ENCODE results near the gene PAX6. TPM values are rescaled to one million over a fixed set of nuclear protein-coding genes. Genes with fewer than 3 reads are reported as not detected.

PAX6 gene
- total and polyA plus RNA-seq, 2 of the 13 experiments (the other 11 are each of a cell fraction or from before 2014, with no cell fraction given): 0.15 to 1.1 TPM

- FAIRE-seq: no peak
- no peaks in the 10 kb centered on the region; a peak in 1 of 5 replicates for H3K27me3 ChIP-seq (ENCODE audit: control insufficient read depth in 1 of 2, insufficient read depth in 2 of 2, low read length in 2 of 2)
- POLR2A ChIA-PET: no interaction called here
- H3K36me3 ChIP-seq (replicated peaks in 1 of 2; ENCODE audit: control insufficient read depth in 1 of 2, insufficient read depth in 2 of 2, low read length in 2 of 2): no peaks in the 10 kb centered on the region
- H3K27ac ChIP-seq (ENCODE audit: extremely low read length, insufficient read depth, low read length): no peak overlapping the region
- in situ Hi-C loops (cut with HindIII; ENCODE audit: extremely low pct_ligation_motif_present, low pct_unique_long_range_greater_than_20kb) (no loop called here), intact Hi-C loops (cut with micrococcal nuclease; ENCODE audit: unreplicated experiment) (no loop called here)
- no peak overlapping the region for H3K4me3 ChIP-seq (replicated peaks in 1 of 3; ENCODE audit: insufficient read depth in 1 of 3, low read depth in 2 of 3, low read length in 3 of 3)
- no peaks in the 10 kb centered on the region for H4K20me1 ChIP-seq (ENCODE audit: insufficient read depth, low read length)
- BruUV-seq (replicated peaks): no TSS peak
- TF ChIP-seq AHDC1 (CRISPR knock-in tag; IDR thresholded peaks at IDR 0.05; ENCODE audit: borderline replicate concordance) (no peak), MYPOP (CRISPR knock-in tag; IDR thresholded peaks at IDR 0.05) (no peak), ZNF205 (CRISPR knock-in tag; IDR thresholded peaks at IDR 0.05) (no peak), HDAC6 (IDR thresholded peaks at IDR 0.05; ENCODE audit: low read depth, low read length) (no peak), MEIS1 (CRISPR knock-in tag; IDR thresholded peaks at IDR 0.05; ENCODE audit: borderline replicate concordance) (no peak), AHR (CRISPR knock-in tag; IDR thresholded peaks at IDR 0.05) (no peak), ZNF296 (CRISPR knock-in tag; conservative IDR thresholded peaks at IDR 0.05) (no peak)
- DNase-seq (ENCODE audit: low spot score): no peak
- H3K79me2 ChIP-seq (ENCODE audit: insufficient read depth, low read length): no peaks in the 10 kb centered on the region
- WGBS (ENCODE audit: low lambda C conversion rate): 83% methylated on average over 6 of the region's 7 CpGs
- no peaks in the 10 kb centered on the region for H3K4me1 ChIP-seq (ENCODE audit: insufficient read depth, low read length)
- no peaks in the 10 kb centered on the region for H3K9me3 ChIP-seq (ENCODE audit: low read length)
- ATAC-seq: no peak
- no peak overlapping the region for H3K9ac ChIP-seq (ENCODE audit: insufficient read depth, low read depth, low read length)
- CTCF ChIA-PET (ENCODE audit: low intra/inter-chr PET ratio, low total read pairs): no interaction called here
- no peak overlapping the region for H2AFZ ChIP-seq (ENCODE audit: low read length)
- H3K4me2 ChIP-seq (ENCODE audit: low read depth, low read length): no peak overlapping the region
Measured at GRCh38 chr11:31790649-31791048, 20.5 kb downstream of the PAX6 start.
